Endodermal cell (in vitro differentiated cells): ENCODE data around the gene DZIP3. TPM values are rescaled to one million over a fixed set of nuclear protein-coding genes. Genes with fewer than 3 reads are reported as not detected.

ENCODE experiments used
- DNase-seq: peaks from one replicate; pipeline ENCODE4 v3.0.0-alpha.2; 2017
- H3K27ac ChIP-seq: 2 replicates; pipeline ENCODE4 v1.5.1; 2013; ENCODE audit warnings: mild to moderate bottlenecking, low read depth, low read length, moderate library complexity
- H3K27me3 ChIP-seq: 2 replicates; pipeline ENCODE4 v1.6.1; 2013; ENCODE audit warnings: mild to moderate bottlenecking, low read length, moderate library complexity; ENCODE audit not compliant: insufficient read depth, control insufficient read depth, poor library complexity, severe bottlenecking
- H3K36me3 ChIP-seq: 2 replicates; pipeline ENCODE4 v1.7.0; 2013; ENCODE audit warnings: mild to moderate bottlenecking, low read length, moderate library complexity; ENCODE audit not compliant: control insufficient read depth, insufficient read depth
- H3K4me1 ChIP-seq: one replicate; pipeline ENCODE4 v1.7.0; 2013; ENCODE audit warnings: low read length; ENCODE audit not compliant: control insufficient read depth, insufficient read depth
- H3K4me3 ChIP-seq: 2 replicates; pipeline ENCODE4 v1.5.1; 2013; ENCODE audit warnings: mild to moderate bottlenecking, low read length, moderate library complexity
- H3K9ac ChIP-seq: 2 replicates; pipeline ENCODE4 v1.6.1; 2013; ENCODE audit warnings: mild to moderate bottlenecking, low read length, moderate library complexity; ENCODE audit not compliant: poor library complexity, severe bottlenecking; ENCODE audit errors: extremely low read depth
- H3K9me3 ChIP-seq: 2 replicates; pipeline ENCODE4 v1.6.1; 2013; ENCODE audit warnings: mild to moderate bottlenecking, low read length, moderate library complexity; ENCODE audit not compliant: control insufficient read depth
- H3K27ac Mint-ChIP-seq: 2 replicates; pipeline ENCODE4 v1.8.0; 2020; ENCODE audit warnings: mixed read lengths
- H3K27me3 Mint-ChIP-seq: 2 replicates; pipeline ENCODE4 v1.8.0; 2021; ENCODE audit warnings: mild to moderate bottlenecking, mixed read lengths; ENCODE audit not compliant: insufficient read depth
- H3K36me3 Mint-ChIP-seq: 2 replicates; pipeline ENCODE4 v1.8.0; 2020; ENCODE audit warnings: low read depth, mixed read lengths
- H3K4me1 Mint-ChIP-seq: 2 replicates; pipeline ENCODE4 v1.8.0; 2020; ENCODE audit warnings: mixed read lengths
- H3K4me3 Mint-ChIP-seq: 2 replicates; pipeline ENCODE4 v1.8.0; 2020; ENCODE audit warnings: mild to moderate bottlenecking, moderate library complexity, mixed read lengths
- H3K9me3 Mint-ChIP-seq: 2 replicates; pipeline ENCODE4 v1.8.0; 2020; ENCODE audit warnings: mild to moderate bottlenecking, mixed read lengths
- CTCF ChIP-seq: fragments of 200-600 bp; sonication (generic); conservative IDR thresholded peaks from 2 replicates; pipeline ENCODE4 v1.5.0; 2021; ENCODE audit warnings: antibody characterized with exemption, mild to moderate bottlenecking
- WGBS, 2 experiments: methylation state at CpG; one replicate each; pipeline versions ENCODE4 v1.1.5 to v1.1.7; 2013; ENCODE audit warnings: missing lambda C conversion rate in 2 of 2, mixed read lengths in 1 of 2; ENCODE audit not compliant: insufficient coverage in 1 of 2, insufficient read length in 1 of 2; 5-methylcytosine and 5-hydroxymethylcytosine counted together
- total RNA-seq, 2 donors: library from RNA; stranded (reverse); fragmentation: NEBNext Ultra II Directional in 1 of 2; extraction: Animal tissue kit (Norgen Biotek cat#: 25700) in 1 of 2; gene quantifications; 2 replicates in 1 of 2; 3 replicates in 1 of 2; pipeline ENCODE4 v1.2.1, GENCODE V29; 2021

DZIP3 gene
- total RNA-seq, 2 donors from 2014 or later: 24.2 to 40.8 TPM

- TF ChIP-seq CTCF: no peak
- H3K27ac ChIP-seq: no peak overlapping the region
- H3K4me3 Mint-ChIP-seq: no peak overlapping the region
- H3K4me3 ChIP-seq: no peak overlapping the region
- DNase-seq: no peak
- H3K9ac ChIP-seq: no peak overlapping the region
- no peak overlapping the region for H3K27ac Mint-ChIP-seq
- peaks cover 53% of the 10 kb centered on the region for H3K36me3 ChIP-seq
- WGBS, 2 experiments: 92% methylated on average over 1 of the region's 1 CpG; no CpG with 5 or more reads in 1 of the 2 experiments
- H3K4me1 ChIP-seq: no peaks in the 10 kb centered on the region
- H3K36me3 Mint-ChIP-seq: peaks cover 19% of the 10 kb centered on the region
- H3K9me3 ChIP-seq: no peaks in the 10 kb centered on the region
- no peaks in the 10 kb centered on the region for H3K9me3 Mint-ChIP-seq
- H3K27me3 Mint-ChIP-seq: no peaks in the 10 kb centered on the region
- no peaks in the 10 kb centered on the region for H3K27me3 ChIP-seq
- H3K4me1 Mint-ChIP-seq: no peaks in the 10 kb centered on the region
Observed at GRCh38 chr3:108566599-108566998, 22.9 kb upstream of the DZIP3 start.

- H3K27ac Mint-ChIP-seq: no peak overlapping the region
- no peak for DNase-seq
- no peaks in the 10 kb centered on the region for H3K27me3 Mint-ChIP-seq
- no peaks in the 10 kb centered on the region for H3K27me3 ChIP-seq
- H3K9me3 Mint-ChIP-seq: no peaks in the 10 kb centered on the region
- no peak for TF ChIP-seq CTCF
- H3K9me3 ChIP-seq: no peaks in the 10 kb centered on the region
- H3K4me1 Mint-ChIP-seq: no peaks in the 10 kb centered on the region
- H3K36me3 Mint-ChIP-seq: peaks cover 19% of the 10 kb centered on the region
- H3K27ac ChIP-seq: no peak overlapping the region
- 98 to 100% methylated on average over 3 to 4 of the region's 4 CpGs for WGBS, 2 experiments
- no peaks in the 10 kb centered on the region for H3K4me1 ChIP-seq
- no peak overlapping the region for H3K9ac ChIP-seq
- no peak overlapping the region for H3K4me3 ChIP-seq
- H3K4me3 Mint-ChIP-seq: no peak overlapping the region
- H3K36me3 ChIP-seq: peaks cover 52% of the 10 kb centered on the region
Observed at GRCh38 chr3:108569336-108569735, 20.2 kb upstream of the DZIP3 start.

- no peak overlapping the region for H3K27ac Mint-ChIP-seq
- H3K36me3 Mint-ChIP-seq: peaks cover 41% of the 10 kb centered on the region
- no peak overlapping the region for H3K9ac ChIP-seq
- WGBS, 2 experiments: 98% methylated on average over 2 of the region's 2 CpGs; no CpG with 5 or more reads in 1 of the 2 experiments
- peaks cover 70% of the 10 kb centered on the region for H3K36me3 ChIP-seq
- H3K27me3 ChIP-seq: no peaks in the 10 kb centered on the region
- no peaks in the 10 kb centered on the region for H3K4me1 Mint-ChIP-seq
- H3K4me3 ChIP-seq: no peak overlapping the region
- no peaks in the 10 kb centered on the region for H3K27me3 Mint-ChIP-seq
- no peak overlapping the region for H3K27ac ChIP-seq
- no peak for DNase-seq
- H3K9me3 Mint-ChIP-seq: no peaks in the 10 kb centered on the region
- H3K9me3 ChIP-seq: no peaks in the 10 kb centered on the region
- no peaks in the 10 kb centered on the region for H3K4me1 ChIP-seq
- H3K4me3 Mint-ChIP-seq: no peak overlapping the region
- TF ChIP-seq CTCF: no peak
Observed at GRCh38 chr3:108578064-108578463, 11.5 kb upstream of the DZIP3 start.
